Liver (tissue), 9 donors: Measurements from ENCODE around the gene RYR1. TPM values are rescaled to one million over a fixed set of nuclear protein-coding genes. Genes with fewer than 3 reads are reported as not detected.

Experiments
- DNase-seq: peaks from one replicate; pipeline ENCODE4 v3.0.0-alpha.2; 2017; ENCODE audit warnings: low spot score
- H3K27ac ChIP-seq, 2 donors: one replicate each; pipeline ENCODE4 v1.7.0; 2013; ENCODE audit warnings: inconsistent platforms in 2 of 2, low read length in 2 of 2, control low read depth in 1 of 2, low read depth in 1 of 2, mild to moderate bottlenecking in 1 of 2
- H3K27me3 ChIP-seq, 4 donors: one replicate each; pipeline versions ENCODE4 v1.6.1 to v1.7.0; 2013; ENCODE audit warnings: low read length in 3 of 4, inconsistent platforms in 1 of 4, mild to moderate bottlenecking in 1 of 4, moderate library complexity in 1 of 4; ENCODE audit not compliant: control insufficient read depth in 4 of 4, insufficient read depth in 4 of 4
- H3K36me3 ChIP-seq, 4 donors: one replicate each; pipeline versions ENCODE4 v1.6.1 to v1.7.0; 2013; ENCODE audit warnings: low read length in 3 of 4, mild to moderate bottlenecking in 3 of 4, low read depth in 1 of 4, moderate library complexity in 1 of 4; ENCODE audit not compliant: control insufficient read depth in 4 of 4, insufficient read depth in 3 of 4
- H3K4me1 ChIP-seq, 4 donors: one replicate each; pipeline versions ENCODE4 v1.6.1 to v1.7.0; 2013; ENCODE audit warnings: low read length in 3 of 4, mild to moderate bottlenecking in 3 of 4, moderate library complexity in 1 of 4; ENCODE audit not compliant: control insufficient read depth in 4 of 4, insufficient read depth in 4 of 4
- H3K4me3 ChIP-seq, 3 donors: one replicate each; pipeline versions ENCODE4 v1.6.1 to v1.7.0; 2013; ENCODE audit warnings: low read length in 3 of 3, control low read depth in 1 of 3, low read depth in 1 of 3, mild to moderate bottlenecking in 1 of 3
- H3K9ac ChIP-seq, 2 donors: one replicate each; pipeline ENCODE4 v1.7.0; 2013; ENCODE audit warnings: low read length in 2 of 2, mild to moderate bottlenecking in 2 of 2, moderate library complexity in 2 of 2, control low read depth in 1 of 2, low read depth in 1 of 2
- H3K9me3 ChIP-seq, 4 donors: one replicate each; pipeline versions ENCODE4 v1.6.1 to v1.7.0; 2013; ENCODE audit warnings: low read length in 3 of 4; ENCODE audit not compliant: control insufficient read depth in 4 of 4
- ATF3 ChIP-seq: IDR thresholded peaks from 2 replicates; pipeline ENCODE4 v1.6.1; 2016; ENCODE audit warnings: antibody characterized with exemption
- CTCF ChIP-seq: fragments of 150-350 bp; IDR thresholded peaks from 2 replicates; pipeline ENCODE4 v1.5.1; 2017; ENCODE audit warnings: improper control_type of control experiment, low read depth, low read length; ENCODE audit not compliant: missing input control
- EGR1 ChIP-seq, 2 donors: IDR thresholded peaks; 2 replicates each; pipeline ENCODE4 v1.6.1; 2016 to 2018; ENCODE audit warnings: antibody characterized with exemption in 2 of 2, low read depth in 2 of 2
- FOXA1 ChIP-seq: IDR thresholded peaks from 2 replicates; pipeline ENCODE4 v1.6.1; 2016; ENCODE audit warnings: antibody characterized with exemption
- FOXA2 ChIP-seq: IDR thresholded peaks from 2 replicates; pipeline ENCODE4 v1.6.1; 2016; ENCODE audit warnings: antibody characterized with exemption
- GABPA ChIP-seq, 2 donors: IDR thresholded peaks in 1 of 2; conservative IDR thresholded peaks in 1 of 2; 2 replicates each; pipeline ENCODE4 v1.6.1; 2016; ENCODE audit warnings: antibody characterized with exemption in 2 of 2, mild to moderate bottlenecking in 1 of 2, moderate library complexity in 1 of 2
- HNF4A ChIP-seq, 2 donors: conservative IDR thresholded peaks; 2 replicates each; pipeline ENCODE4 v1.6.1; 2016; ENCODE audit warnings: antibody characterized with exemption in 2 of 2, mild to moderate bottlenecking in 2 of 2
- HNF4G ChIP-seq: IDR thresholded peaks from 2 replicates; pipeline ENCODE4 v1.6.1; 2016; ENCODE audit warnings: antibody characterized with exemption
- JUND ChIP-seq, 2 donors: IDR thresholded peaks; 2 replicates each; pipeline ENCODE4 v1.6.1; 2016; ENCODE audit warnings: antibody characterized with exemption in 2 of 2
- MAX ChIP-seq: IDR thresholded peaks from 2 replicates; pipeline ENCODE4 v1.6.1; 2016; ENCODE audit warnings: antibody characterized with exemption
- NR2F2 ChIP-seq: IDR thresholded peaks from 2 replicates; pipeline ENCODE4 v1.6.1; 2016; ENCODE audit warnings: antibody characterized with exemption
- RAD21 ChIP-seq, 2 donors: IDR thresholded peaks; 2 replicates each; pipeline ENCODE4 v1.6.1; 2016; ENCODE audit warnings: antibody characterized with exemption in 2 of 2, mild to moderate bottlenecking in 2 of 2
- RXRA ChIP-seq, 2 donors: IDR thresholded peaks; 2 replicates each; pipeline ENCODE4 v1.6.1; 2017 to 2018; ENCODE audit warnings: antibody characterized with exemption in 2 of 2, mild to moderate bottlenecking in 1 of 2
- SP1 ChIP-seq: IDR thresholded peaks from 2 replicates; pipeline ENCODE4 v1.6.1; 2018; ENCODE audit warnings: antibody characterized with exemption, mild to moderate bottlenecking
- TAF1 ChIP-seq: conservative IDR thresholded peaks from 2 replicates; pipeline ENCODE4 v1.6.1; 2016; ENCODE audit warnings: antibody characterized with exemption, mild to moderate bottlenecking
- YY1 ChIP-seq: IDR thresholded peaks from 2 replicates; pipeline ENCODE4 v1.6.1; 2016; ENCODE audit warnings: antibody characterized with exemption, mild to moderate bottlenecking
- ZBTB33 ChIP-seq: IDR thresholded peaks from 2 replicates; pipeline ENCODE4 v1.6.1; 2016; ENCODE audit warnings: antibody characterized with exemption
- WGBS: extraction: QIAGEN DNeasy Blood & Tissue Kit; methylation state at CpG from one replicate; pipeline ENCODE4 v1.1.7; 2013; 5-methylcytosine and 5-hydroxymethylcytosine counted together
- polyA plus RNA-seq, 2 donors: library from polyadenylated mRNA; stranded (reverse) in 1 of 2; unstranded in 1 of 2; fragments of 200-250 nt in 1 of 2; fragments of >200 nt in 1 of 2; fragmentation: Nextera tagmentation in 1 of 2; extraction: Ambion mirVana in 1 of 2; gene quantifications; one replicate each; pipeline versions ENCODE4 v1.2.1 to v1.2.3, GENCODE V29; 2013 to 2015
- total RNA-seq, 2 donors: library from RNA; depleted of rRNA; stranded (reverse); fragments of >200 nt; gene quantifications; one replicate each; pipeline ENCODE4 v1.2.3, GENCODE V29; 2014
- donor health status: healthy.
- donor health status: healthy.
- donor health status: healthy.
- donor health status: healthy.
- donor health status: healthy.

Gene RYR1
- total and polyA plus RNA-seq, 4 donors, result 0.01 to 0.70 (median 0.29) TPM

GRCh38 chr19:38526430-38526829 lies 92.9 kb downstream of the RYR1 start (continued):
- no peak for TF ChIP-seq CTCF

GRCh38 chr19:38527466-38528136 lies 94.1 kb downstream of the RYR1 start:
- TF ChIP-seq HNF4A (conservative IDR thresholded peaks at IDR 0.05) (no peak), FOXA1 (no peak), RAD21 (IDR thresholded peaks at IDR 0.05) (no peak), GABPA (IDR thresholded peaks at IDR 0.05 in 1 of 2, conservative IDR thresholded peaks at IDR 0.05 in 1 of 2) (no peak), HNF4G (no peak)
- 63% methylated on average over 32 of the region's 32 CpGs for WGBS
- no peak overlapping the region for H3K9ac ChIP-seq

GRCh38 chr19:38528213-38528755 lies 94.8 kb downstream of the RYR1 start:
- H3K4me1 ChIP-seq, result no peaks in the 10 kb centered on the region
- H3K27ac ChIP-seq, result no peak overlapping the region
- peaks cover 0 to 3% (median 0%) of the 10 kb centered on the region in 4 donors for H3K27me3 ChIP-seq
- no peak overlapping the region for H3K9ac ChIP-seq
- TF ChIP-seq NR2F2, result no peak
- TF ChIP-seq HNF4A (conservative IDR thresholded peaks at IDR 0.05), result no peak
- TF ChIP-seq GABPA (IDR thresholded peaks at IDR 0.05 in 1 of 2, conservative IDR thresholded peaks at IDR 0.05 in 1 of 2), result no peak
- no peak for TF ChIP-seq EGR1 (IDR thresholded peaks at IDR 0.05; ENCODE audit: low read depth in 2 of 2)
- WGBS, result 75% methylated on average over 24 of the region's 24 CpGs
- no peak for DNase-seq
- no peaks in the 10 kb centered on the region for H3K36me3 ChIP-seq
- H3K4me3 ChIP-seq, result no peak overlapping the region
- H3K9me3 ChIP-seq, result no peaks in the 10 kb centered on the region

More at GRCh38 chr19:38527466-38528136, 94.1 kb downstream of the RYR1 start:
- H3K4me3 ChIP-seq, result no peak overlapping the region
- no peak for DNase-seq
- H3K27me3 ChIP-seq, result peaks cover 0 to 3% (median 0%) of the 10 kb centered on the region in 4 donors
- H3K9me3 ChIP-seq, result no peaks in the 10 kb centered on the region
- H3K4me1 ChIP-seq, result no peaks in the 10 kb centered on the region
- no peak overlapping the region for H3K27ac ChIP-seq
- H3K36me3 ChIP-seq, result no peaks in the 10 kb centered on the region

- no peaks in the 10 kb centered on the region for H3K9me3 ChIP-seq
- 86% methylated on average over 6 of the region's 6 CpGs for WGBS
- peaks cover 0 to 3% (median 0%) of the 10 kb centered on the region in 4 donors for H3K27me3 ChIP-seq
- H3K4me1 ChIP-seq, result no peaks in the 10 kb centered on the region
- no peak for DNase-seq
- H3K27ac ChIP-seq, result no peak overlapping the region
- no peaks in the 10 kb centered on the region for H3K36me3 ChIP-seq
- H3K4me3 ChIP-seq, result no peak overlapping the region
- H3K9ac ChIP-seq, result no peak overlapping the region
- no peak for TF ChIP-seq FOXA2
- no peak for TF ChIP-seq RAD21 (IDR thresholded peaks at IDR 0.05)
- TF ChIP-seq FOXA1, result no peak
- TF ChIP-seq CTCF, result no peak
- no peak for TF ChIP-seq HNF4G
- no peak for TF ChIP-seq JUND (IDR thresholded peaks at IDR 0.05)
- no peak for TF ChIP-seq ATF3
- no peak for TF ChIP-seq SP1
- TF ChIP-seq RXRA (IDR thresholded peaks at IDR 0.05), result no peak
- no peak for TF ChIP-seq YY1
- no peak for TF ChIP-seq TAF1
- TF ChIP-seq HNF4A (conservative IDR thresholded peaks at IDR 0.05), result no peak
- no peak for TF ChIP-seq MAX
- TF ChIP-seq ZBTB33, result no peak
- TF ChIP-seq GABPA (IDR thresholded peaks at IDR 0.05 in 1 of 2, conservative IDR thresholded peaks at IDR 0.05 in 1 of 2), result no peak
Observed at GRCh38 chr19:38528931-38529330, 95.4 kb downstream of the RYR1 start.
